HepG2 (cell line): ENCODE measurements around the gene ZFAND3. TPM values are rescaled to one million over a fixed set of nuclear protein-coding genes. Genes with fewer than 3 reads are reported as not detected.

Experiments used
- ATAD3A ChIP-seq: sonication (generic); formaldehyde crosslinking; IDR thresholded peaks from 2 replicates; pipeline ENCODE4 v1.4.0; 2020; ENCODE audit warnings: missing genetic modification reagents
- BCL6 ChIP-seq: IDR thresholded peaks from 2 replicates; pipeline ENCODE4 v1.6.1; 2016; ENCODE audit warnings: missing genetic modification reagents, missing compliant biosample characterization
- FOSL1 ChIP-seq: sonication (generic); formaldehyde crosslinking; IDR thresholded peaks from 2 replicates; pipeline ENCODE4 v1.9.0; 2021; ENCODE audit warnings: missing genetic modification reagents, borderline replicate concordance
- HHEX ChIP-seq: IDR thresholded peaks from 2 replicates; pipeline ENCODE4 v1.6.1; 2016; ENCODE audit warnings: control low read depth
- HOXA9 ChIP-seq: sonication (generic); formaldehyde crosslinking; IDR thresholded peaks from 2 replicates; pipeline ENCODE4 v1.8.1; 2022; ENCODE audit warnings: missing genetic modification reagents, mild to moderate bottlenecking, moderate library complexity, borderline replicate concordance
- NFKB2 ChIP-seq: sonication (generic); formaldehyde crosslinking; IDR thresholded peaks from 2 replicates; pipeline ENCODE4 v1.4.0; 2020; ENCODE audit warnings: missing genetic modification reagents, borderline replicate concordance
- PHB2 ChIP-seq: fragments of 450-650 bp; IDR thresholded peaks from 2 replicates; pipeline ENCODE4 v1.6.1; 2018; ENCODE audit not compliant: partially characterized antibody
- PHF8 ChIP-seq: sonication (generic); formaldehyde crosslinking; IDR thresholded peaks from 2 replicates; pipeline ENCODE4 v1.5.0; 2020; ENCODE audit warnings: missing genetic modification reagents
- RCOR2 ChIP-seq: IDR thresholded peaks from 2 replicates; pipeline ENCODE4 v1.6.1; 2016; ENCODE audit warnings: missing biosample characterization, missing genetic modification reagents
- REL ChIP-seq: sonication (generic); formaldehyde crosslinking; conservative IDR thresholded peaks from 2 replicates; pipeline ENCODE4 v1.8.0; 2022; ENCODE audit warnings: mild to moderate bottlenecking, missing genetic modification reagents, moderate library complexity
- ZFY ChIP-seq: sonication (generic); formaldehyde crosslinking; IDR thresholded peaks from 2 replicates; pipeline ENCODE4 v1.4.0; 2020; ENCODE audit warnings: missing genetic modification reagents
- ZNF546 ChIP-seq: sonication (generic); formaldehyde crosslinking; conservative IDR thresholded peaks from 2 replicates; pipeline ENCODE4 v1.8.1; 2023; ENCODE audit warnings: mild to moderate bottlenecking, missing genetic modification reagents
- ZNF562 ChIP-seq: sonication (generic); formaldehyde crosslinking; IDR thresholded peaks from 2 replicates; pipeline ENCODE4 v1.8.0; 2022; ENCODE audit warnings: missing genetic modification reagents, borderline replicate concordance
- ZNF724P ChIP-seq: sonication (generic); formaldehyde crosslinking; IDR thresholded peaks from 2 replicates; pipeline ENCODE4 v1.8.0; 2022; ENCODE audit warnings: missing genetic modification reagents, borderline replicate concordance
- ZNF775 ChIP-seq: sonication (generic); formaldehyde crosslinking; IDR thresholded peaks from 2 replicates; pipeline ENCODE4 v1.4.0; 2020; ENCODE audit warnings: missing genetic modification reagents, mild to moderate bottlenecking, moderate library complexity, borderline replicate concordance
- ZNF777 ChIP-seq: sonication (generic); formaldehyde crosslinking; IDR thresholded peaks from 2 replicates; pipeline ENCODE4 v1.4.0; 2020; ENCODE audit warnings: missing genetic modification reagents
- ZSCAN29 ChIP-seq: sonication (generic); formaldehyde crosslinking; conservative IDR thresholded peaks from 2 replicates; pipeline ENCODE4 v1.4.0; 2020; ENCODE audit warnings: mild to moderate bottlenecking, missing genetic modification reagents
- polyA plus RNA-seq, 8 experiments: library from polyadenylated mRNA; depleted of rRNA in 3 of 8; stranded (reverse) in 7 of 8; unstranded in 1 of 8; fragments of >200 nt; fragmentation: Illumina TruSeq in 4 of 8; extraction: Trizol in 4 of 8; gene quantifications; 2 replicates each; pipeline versions ENCODE4 v1.2.1 to v1.2.3, GENCODE V29; 2011 to 2016; ENCODE audit warnings: low read depth in 4 of 8, missing spikeins in 1 of 8, mixed read lengths in 1 of 8; ENCODE audit not compliant: insufficient read depth in 1 of 8
- total RNA-seq, 5 experiments: library from RNA; depleted of rRNA; stranded (reverse); fragments of >200 nt; fragmentation: Illumina TruSeq; extraction: Trizol; gene quantifications; 2 replicates each; pipeline ENCODE4 v1.2.3, GENCODE V29; 2016; ENCODE audit warnings: low read depth in 1 of 5
- TF ChIP-seq, protein P1 (sequence below), 2 experiments: sonication (generic) in 1 of 2; formaldehyde crosslinking in 1 of 2; IDR thresholded peaks; 2 replicates each; pipeline versions ENCODE4 v1.4.0 to v1.6.1; 2016 to 2020; ENCODE audit warnings: borderline replicate concordance in 1 of 2, low read depth in 1 of 2, mild to moderate bottlenecking in 1 of 2, missing genetic modification reagents in 1 of 2
- TF ChIP-seq, protein P2 (sequence below): sonication (generic); formaldehyde crosslinking; IDR thresholded peaks from 2 replicates; pipeline ENCODE4 v1.5.1; 2020; ENCODE audit warnings: mild to moderate bottlenecking, missing genetic modification reagents, moderate library complexity
- TF ChIP-seq, protein P3 (sequence below): sonication (generic); formaldehyde crosslinking; IDR thresholded peaks from 2 replicates; pipeline ENCODE4 v1.4.0; 2020; ENCODE audit warnings: mild to moderate bottlenecking, missing genetic modification reagents

Gene ZFAND3
- total and polyA plus RNA-seq, 2 of the 13 experiments (the other 11 are each of a cell fraction or from before 2014, with no cell fraction given), result 16.4 to 17.1 TPM

DNA sequence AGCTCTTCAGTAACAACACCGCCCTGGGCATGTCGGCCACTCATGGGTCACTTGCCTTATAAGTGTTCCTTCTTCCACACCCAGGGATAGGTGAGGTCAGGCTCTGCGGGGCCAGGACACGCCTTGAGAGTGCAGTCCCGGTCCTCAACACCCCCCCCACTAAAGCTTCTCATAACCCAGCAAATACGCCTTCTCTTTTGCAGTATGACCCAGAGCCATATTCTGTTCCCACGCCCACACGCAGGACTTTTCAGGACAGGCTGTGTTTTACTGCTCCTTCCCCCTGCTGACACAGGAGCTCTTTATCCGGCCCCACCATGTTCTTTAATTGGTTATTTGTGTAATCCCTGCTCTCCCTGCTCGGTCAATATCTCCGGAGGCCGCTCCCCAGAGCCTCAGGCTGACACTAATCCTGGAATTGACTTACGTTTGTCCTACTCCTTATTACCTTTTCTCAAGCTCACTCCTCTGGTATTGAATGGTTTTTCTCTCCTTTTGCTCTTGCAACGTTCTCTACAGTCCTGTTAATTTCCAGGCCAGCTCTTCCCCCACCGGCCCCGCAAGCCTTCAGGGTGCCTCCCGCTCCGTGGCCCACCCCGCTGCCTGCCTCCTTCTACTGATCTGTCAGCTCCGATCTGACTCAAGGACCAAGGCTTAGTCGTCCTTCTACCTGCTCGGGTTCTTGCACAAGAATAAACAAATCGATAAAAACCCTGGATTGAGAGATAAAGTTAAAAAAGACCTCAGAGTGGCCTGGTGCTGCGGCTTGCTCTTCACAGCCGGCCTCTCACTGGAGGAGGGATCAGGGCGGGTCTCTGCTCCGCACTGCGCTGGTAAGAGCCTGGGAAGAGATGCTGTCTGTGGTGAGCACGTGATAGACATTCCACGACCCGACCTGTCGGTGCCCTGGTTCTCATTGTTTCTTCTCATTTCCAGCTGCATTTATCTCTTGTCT is 357.5 kb downstream of the ZFAND3 start (continued):
- TF ChIP-seq BCL6 (CRISPR knock-in tag), result peak; percentile 86
- TF ChIP-seq RCOR2 (CRISPR knock-in tag), result no peak
- TF ChIP-seq, protein P1, sequence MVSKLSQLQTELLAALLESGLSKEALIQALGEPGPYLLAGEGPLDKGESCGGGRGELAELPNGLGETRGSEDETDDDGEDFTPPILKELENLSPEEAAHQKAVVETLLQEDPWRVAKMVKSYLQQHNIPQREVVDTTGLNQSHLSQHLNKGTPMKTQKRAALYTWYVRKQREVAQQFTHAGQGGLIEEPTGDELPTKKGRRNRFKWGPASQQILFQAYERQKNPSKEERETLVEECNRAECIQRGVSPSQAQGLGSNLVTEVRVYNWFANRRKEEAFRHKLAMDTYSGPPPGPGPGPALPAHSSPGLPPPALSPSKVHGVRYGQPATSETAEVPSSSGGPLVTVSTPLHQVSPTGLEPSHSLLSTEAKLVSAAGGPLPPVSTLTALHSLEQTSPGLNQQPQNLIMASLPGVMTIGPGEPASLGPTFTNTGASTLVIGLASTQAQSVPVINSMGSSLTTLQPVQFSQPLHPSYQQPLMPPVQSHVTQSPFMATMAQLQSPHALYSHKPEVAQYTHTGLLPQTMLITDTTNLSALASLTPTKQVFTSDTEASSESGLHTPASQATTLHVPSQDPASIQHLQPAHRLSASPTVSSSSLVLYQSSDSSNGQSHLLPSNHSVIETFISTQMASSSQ (IDR thresholded peaks at IDR 0.05; ENCODE audit: low read depth), result no peak
- TF ChIP-seq, protein P1 (CRISPR knock-in tag; IDR thresholded peaks at IDR 0.05; ENCODE audit: borderline replicate concordance), result no peak
- TF ChIP-seq ZNF546 (CRISPR knock-in tag), result no peak
- TF ChIP-seq, protein P2, sequence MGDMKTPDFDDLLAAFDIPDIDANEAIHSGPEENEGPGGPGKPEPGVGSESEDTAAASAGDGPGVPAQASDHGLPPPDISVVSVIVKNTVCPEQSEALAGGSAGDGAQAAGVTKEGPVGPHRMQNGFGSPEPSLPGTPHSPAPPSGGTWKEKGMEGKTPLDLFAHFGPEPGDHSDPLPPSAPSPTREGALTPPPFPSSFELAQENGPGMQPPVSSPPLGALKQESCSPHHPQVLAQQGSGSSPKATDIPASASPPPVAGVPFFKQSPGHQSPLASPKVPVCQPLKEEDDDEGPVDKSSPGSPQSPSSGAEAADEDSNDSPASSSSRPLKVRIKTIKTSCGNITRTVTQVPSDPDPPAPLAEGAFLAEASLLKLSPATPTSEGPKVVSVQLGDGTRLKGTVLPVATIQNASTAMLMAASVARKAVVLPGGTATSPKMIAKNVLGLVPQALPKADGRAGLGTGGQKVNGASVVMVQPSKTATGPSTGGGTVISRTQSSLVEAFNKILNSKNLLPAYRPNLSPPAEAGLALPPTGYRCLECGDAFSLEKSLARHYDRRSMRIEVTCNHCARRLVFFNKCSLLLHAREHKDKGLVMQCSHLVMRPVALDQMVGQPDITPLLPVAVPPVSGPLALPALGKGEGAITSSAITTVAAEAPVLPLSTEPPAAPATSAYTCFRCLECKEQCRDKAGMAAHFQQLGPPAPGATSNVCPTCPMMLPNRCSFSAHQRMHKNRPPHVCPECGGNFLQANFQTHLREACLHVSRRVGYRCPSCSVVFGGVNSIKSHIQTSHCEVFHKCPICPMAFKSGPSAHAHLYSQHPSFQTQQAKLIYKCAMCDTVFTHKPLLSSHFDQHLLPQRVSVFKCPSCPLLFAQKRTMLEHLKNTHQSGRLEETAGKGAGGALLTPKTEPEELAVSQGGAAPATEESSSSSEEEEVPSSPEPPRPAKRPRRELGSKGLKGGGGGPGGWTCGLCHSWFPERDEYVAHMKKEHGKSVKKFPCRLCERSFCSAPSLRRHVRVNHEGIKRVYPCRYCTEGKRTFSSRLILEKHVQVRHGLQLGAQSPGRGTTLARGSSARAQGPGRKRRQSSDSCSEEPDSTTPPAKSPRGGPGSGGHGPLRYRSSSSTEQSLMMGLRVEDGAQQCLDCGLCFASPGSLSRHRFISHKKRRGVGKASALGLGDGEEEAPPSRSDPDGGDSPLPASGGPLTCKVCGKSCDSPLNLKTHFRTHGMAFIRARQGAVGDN (CRISPR knock-in tag), result peak; percentile 51
- TF ChIP-seq REL, result no peak
- TF ChIP-seq, protein P3, sequence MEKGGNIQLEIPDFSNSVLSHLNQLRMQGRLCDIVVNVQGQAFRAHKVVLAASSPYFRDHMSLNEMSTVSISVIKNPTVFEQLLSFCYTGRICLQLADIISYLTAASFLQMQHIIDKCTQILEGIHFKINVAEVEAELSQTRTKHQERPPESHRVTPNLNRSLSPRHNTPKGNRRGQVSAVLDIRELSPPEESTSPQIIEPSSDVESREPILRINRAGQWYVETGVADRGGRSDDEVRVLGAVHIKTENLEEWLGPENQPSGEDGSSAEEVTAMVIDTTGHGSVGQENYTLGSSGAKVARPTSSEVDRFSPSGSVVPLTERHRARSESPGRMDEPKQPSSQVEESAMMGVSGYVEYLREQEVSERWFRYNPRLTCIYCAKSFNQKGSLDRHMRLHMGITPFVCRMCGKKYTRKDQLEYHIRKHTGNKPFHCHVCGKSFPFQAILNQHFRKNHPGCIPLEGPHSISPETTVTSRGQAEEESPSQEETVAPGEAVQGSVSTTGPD (CRISPR knock-in tag), result no peak
- TF ChIP-seq ZNF775 (CRISPR knock-in tag), result no peak
- TF ChIP-seq FOSL1 (CRISPR knock-in tag), result no peak
- TF ChIP-seq PHB2, result no peak
- TF ChIP-seq NFKB2 (CRISPR knock-in tag), result no peak
- TF ChIP-seq ZNF777, result no peak
- no peak for TF ChIP-seq ZNF562 (CRISPR knock-in tag)
- 0 out of 2 replicates have a peak, but pooled peaks have one; percentile 50 for TF ChIP-seq ZNF724P (CRISPR knock-in tag)
- TF ChIP-seq HOXA9 (CRISPR knock-in tag), result no peak
- no peak for TF ChIP-seq PHF8 (CRISPR knock-in tag)
- no peak for TF ChIP-seq ZFY
- TF ChIP-seq ATAD3A (CRISPR knock-in tag), result no peak
- no peak for TF ChIP-seq ZSCAN29 (CRISPR knock-in tag)
- TF ChIP-seq HHEX (CRISPR knock-in tag), result no peak
